Endodermal cell (in vitro differentiated cells): ENCODE results near the gene CIAO1. TPM values are rescaled to one million over a fixed set of nuclear protein-coding genes. Genes with fewer than 3 reads are reported as not detected.
"Not testable (repeated sequence)": the region's sequence is repeated elsewhere in the genome, so short reads cannot be mapped to it uniquely, and the experiment has no call there.

Experiments
- DNase-seq: peaks from one replicate; pipeline ENCODE4 v3.0.0-alpha.2; 2017
- H3K27ac ChIP-seq: 2 replicates; pipeline ENCODE4 v1.5.1; 2013; ENCODE audit warnings: mild to moderate bottlenecking, low read depth, low read length, moderate library complexity
- H3K27me3 ChIP-seq: 2 replicates; pipeline ENCODE4 v1.6.1; 2013; ENCODE audit warnings: mild to moderate bottlenecking, low read length, moderate library complexity; ENCODE audit not compliant: insufficient read depth, control insufficient read depth, poor library complexity, severe bottlenecking
- H3K36me3 ChIP-seq: 2 replicates; pipeline ENCODE4 v1.7.0; 2013; ENCODE audit warnings: mild to moderate bottlenecking, low read length, moderate library complexity; ENCODE audit not compliant: control insufficient read depth, insufficient read depth
- H3K4me1 ChIP-seq: one replicate; pipeline ENCODE4 v1.7.0; 2013; ENCODE audit warnings: low read length; ENCODE audit not compliant: control insufficient read depth, insufficient read depth
- H3K4me3 ChIP-seq: 2 replicates; pipeline ENCODE4 v1.5.1; 2013; ENCODE audit warnings: mild to moderate bottlenecking, low read length, moderate library complexity
- H3K9ac ChIP-seq: 2 replicates; pipeline ENCODE4 v1.6.1; 2013; ENCODE audit warnings: mild to moderate bottlenecking, low read length, moderate library complexity; ENCODE audit not compliant: poor library complexity, severe bottlenecking; ENCODE audit errors: extremely low read depth
- H3K9me3 ChIP-seq: 2 replicates; pipeline ENCODE4 v1.6.1; 2013; ENCODE audit warnings: mild to moderate bottlenecking, low read length, moderate library complexity; ENCODE audit not compliant: control insufficient read depth
- H3K27ac Mint-ChIP-seq: 2 replicates; pipeline ENCODE4 v1.8.0; 2020; ENCODE audit warnings: mixed read lengths
- H3K27me3 Mint-ChIP-seq: 2 replicates; pipeline ENCODE4 v1.8.0; 2021; ENCODE audit warnings: mild to moderate bottlenecking, mixed read lengths; ENCODE audit not compliant: insufficient read depth
- H3K36me3 Mint-ChIP-seq: 2 replicates; pipeline ENCODE4 v1.8.0; 2020; ENCODE audit warnings: low read depth, mixed read lengths
- H3K4me1 Mint-ChIP-seq: 2 replicates; pipeline ENCODE4 v1.8.0; 2020; ENCODE audit warnings: mixed read lengths
- H3K4me3 Mint-ChIP-seq: 2 replicates; pipeline ENCODE4 v1.8.0; 2020; ENCODE audit warnings: mild to moderate bottlenecking, moderate library complexity, mixed read lengths
- H3K9me3 Mint-ChIP-seq: 2 replicates; pipeline ENCODE4 v1.8.0; 2020; ENCODE audit warnings: mild to moderate bottlenecking, mixed read lengths
- WGBS, 2 experiments: methylation state at CpG; one replicate each; pipeline versions ENCODE4 v1.1.5 to v1.1.7; 2013; ENCODE audit warnings: missing lambda C conversion rate in 2 of 2, mixed read lengths in 1 of 2; ENCODE audit not compliant: insufficient coverage in 1 of 2, insufficient read length in 1 of 2; 5-methylcytosine and 5-hydroxymethylcytosine counted together
- total RNA-seq, 2 donors: library from RNA; stranded (reverse); fragmentation: NEBNext Ultra II Directional in 1 of 2; extraction: Animal tissue kit (Norgen Biotek cat#: 25700) in 1 of 2; gene quantifications; 2 replicates in 1 of 2; 3 replicates in 1 of 2; pipeline ENCODE4 v1.2.1, GENCODE V29; 2021
- TF ChIP-seq, protein P1 (sequence below): fragments of 200-600 bp; sonication (generic); conservative IDR thresholded peaks from 2 replicates; pipeline ENCODE4 v1.5.0; 2021; ENCODE audit warnings: antibody characterized with exemption, mild to moderate bottlenecking

Gene CIAO1
- total RNA-seq, 2 donors from 2014 or later, result 65.4 to 66.2 TPM

DNA sequence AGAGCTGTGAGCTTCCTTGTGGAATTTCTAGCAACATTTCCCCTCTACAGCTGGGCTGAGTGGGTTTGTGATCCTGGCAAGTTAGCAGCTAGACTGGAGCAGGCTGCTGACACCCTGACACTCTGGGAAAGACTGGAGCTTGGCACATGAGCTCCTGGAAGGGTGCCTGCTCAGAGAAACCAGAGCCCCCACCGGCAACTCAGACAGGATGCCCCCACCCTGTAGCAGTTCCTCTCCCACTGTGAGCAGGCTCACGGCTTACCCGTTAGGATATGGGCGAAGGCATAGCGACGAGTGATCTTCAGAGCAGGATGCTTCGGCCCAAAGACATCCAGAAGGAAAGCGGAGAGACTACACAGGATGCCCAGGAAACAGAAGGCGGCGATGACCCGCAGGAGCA, 11.5 kb upstream of the CIAO1 start:
- Mint-ChIP-seq H3K9me3 (no peaks in the 10 kb centered on the region), H3K4me3 (no peak overlapping the region), H3K36me3 (peaks cover 37% of the 10 kb centered on the region), H3K27me3 (no peaks in the 10 kb centered on the region), H3K4me1 (no peaks in the 10 kb centered on the region), H3K27ac (no peak overlapping the region)
- TF ChIP-seq, protein P1, sequence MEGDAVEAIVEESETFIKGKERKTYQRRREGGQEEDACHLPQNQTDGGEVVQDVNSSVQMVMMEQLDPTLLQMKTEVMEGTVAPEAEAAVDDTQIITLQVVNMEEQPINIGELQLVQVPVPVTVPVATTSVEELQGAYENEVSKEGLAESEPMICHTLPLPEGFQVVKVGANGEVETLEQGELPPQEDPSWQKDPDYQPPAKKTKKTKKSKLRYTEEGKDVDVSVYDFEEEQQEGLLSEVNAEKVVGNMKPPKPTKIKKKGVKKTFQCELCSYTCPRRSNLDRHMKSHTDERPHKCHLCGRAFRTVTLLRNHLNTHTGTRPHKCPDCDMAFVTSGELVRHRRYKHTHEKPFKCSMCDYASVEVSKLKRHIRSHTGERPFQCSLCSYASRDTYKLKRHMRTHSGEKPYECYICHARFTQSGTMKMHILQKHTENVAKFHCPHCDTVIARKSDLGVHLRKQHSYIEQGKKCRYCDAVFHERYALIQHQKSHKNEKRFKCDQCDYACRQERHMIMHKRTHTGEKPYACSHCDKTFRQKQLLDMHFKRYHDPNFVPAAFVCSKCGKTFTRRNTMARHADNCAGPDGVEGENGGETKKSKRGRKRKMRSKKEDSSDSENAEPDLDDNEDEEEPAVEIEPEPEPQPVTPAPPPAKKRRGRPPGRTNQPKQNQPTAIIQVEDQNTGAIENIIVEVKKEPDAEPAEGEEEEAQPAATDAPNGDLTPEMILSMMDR, result no peak
- H3K4me1 ChIP-seq, result no peaks in the 10 kb centered on the region
- WGBS, 2 experiments, result 96 to 98% methylated on average over 8 to 11 of the region's 11 CpGs
- no peaks in the 10 kb centered on the region for H3K27me3 ChIP-seq
- DNase-seq, result no peak
- H3K36me3 ChIP-seq, result peaks cover 48% of the 10 kb centered on the region
- H3K4me3 ChIP-seq, result no peak overlapping the region
- no peak overlapping the region for H3K27ac ChIP-seq
- no peak overlapping the region for H3K9ac ChIP-seq
- H3K9me3 ChIP-seq, result no peaks in the 10 kb centered on the region

DNA sequence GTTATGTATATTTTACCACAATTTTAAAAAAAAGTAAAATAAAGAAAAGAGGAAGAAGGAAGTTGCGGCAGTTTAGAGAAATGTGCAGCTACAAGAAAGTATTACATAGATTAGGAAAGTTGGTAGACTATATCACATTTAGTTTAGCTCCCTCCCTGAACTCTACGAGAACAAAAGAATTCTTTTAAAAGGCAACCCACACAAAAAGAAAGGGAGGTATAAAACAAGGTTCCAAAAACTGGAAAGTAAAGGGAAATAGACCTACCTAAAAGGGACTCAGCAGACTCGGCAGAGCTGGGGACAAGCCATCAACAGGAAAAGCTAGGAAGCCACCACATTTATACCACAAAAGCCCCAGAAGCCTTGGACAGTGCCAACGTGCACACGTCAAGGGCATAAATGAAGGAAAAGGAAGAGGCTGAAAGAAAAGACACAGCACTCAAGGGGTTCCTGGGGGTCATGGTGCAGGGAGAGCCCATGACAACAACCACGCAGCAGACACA, 9.4 kb upstream of the CIAO1 start:
- no peaks in the 10 kb centered on the region for H3K27me3 Mint-ChIP-seq
- no peak overlapping the region for H3K27ac ChIP-seq
- peaks cover 40% of the 10 kb centered on the region for H3K36me3 Mint-ChIP-seq
- H3K27me3 ChIP-seq, result no peaks in the 10 kb centered on the region
- no peak overlapping the region for H3K27ac Mint-ChIP-seq
- no peak overlapping the region for H3K9ac ChIP-seq
- H3K4me3 Mint-ChIP-seq, result no peak overlapping the region
- DNase-seq, result no peak
- H3K4me1 Mint-ChIP-seq, result peaks cover 7% of the 10 kb centered on the region
- TF ChIP-seq, protein P1, result no peak
- H3K9me3 Mint-ChIP-seq, result no peaks in the 10 kb centered on the region
- H3K9me3 ChIP-seq, result no peaks in the 10 kb centered on the region
- H3K4me1 ChIP-seq, result no peaks in the 10 kb centered on the region
- no peak overlapping the region for H3K4me3 ChIP-seq
- peaks cover 54% of the 10 kb centered on the region for H3K36me3 ChIP-seq
- 96% methylated on average over 3 to 5 of the region's 6 CpGs for WGBS, 2 experiments

DNA sequence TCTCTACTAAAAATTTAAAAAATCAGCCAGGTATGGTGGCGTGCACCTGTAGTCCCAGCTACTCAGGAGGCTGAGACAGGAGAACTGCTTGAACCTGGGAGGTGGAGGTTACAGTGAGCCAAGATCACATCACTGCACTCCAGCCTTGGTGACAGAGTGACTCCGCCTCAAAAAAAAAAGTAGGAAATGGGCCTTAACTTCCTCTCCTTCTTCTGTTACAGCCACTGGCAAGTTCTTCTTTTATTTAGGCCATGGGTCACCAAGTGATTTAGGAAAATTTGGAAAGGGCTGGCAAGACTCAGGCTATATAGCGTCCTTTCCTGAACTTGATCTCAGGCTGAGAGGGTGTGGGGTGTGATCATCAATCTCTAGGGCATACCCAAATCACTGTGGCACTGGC, 8.3 kb upstream of the CIAO1 start:
- WGBS, 2 experiments, result 92 to 100% methylated on average over 2 to 3 of the region's 3 CpGs
- H3K27ac Mint-ChIP-seq, H3K4me1 ChIP-seq: not testable (repeated sequence)

More for the DNA sequence above, 8.3 kb upstream of the CIAO1 start:
- not testable (repeated sequence) for H3K27me3 ChIP-seq, H3K4me1 Mint-ChIP-seq, H3K9me3 Mint-ChIP-seq, H3K4me3 Mint-ChIP-seq, H3K27me3 Mint-ChIP-seq, H3K9ac ChIP-seq, H3K4me3 ChIP-seq, H3K27ac ChIP-seq, DNase-seq, H3K9me3 ChIP-seq
- peaks cover 37% of the 10 kb centered on the region for H3K36me3 Mint-ChIP-seq
- H3K36me3 ChIP-seq, result peaks cover 44% of the 10 kb centered on the region
